Ovary (tissue), 3 donors: ENCODE measurements around the gene RPS24.

Source experiments
- CTCF ChIP-seq, 3 donors: fragments of 450-650 bp in 2 of 3; fragments of 200-600 bp in 1 of 3; IDR thresholded peaks; one replicate each; pipeline versions ENCODE4 v1.5.1 to v1.8.0; 2016 to 2022; ENCODE audit warnings: antibody characterized with exemption in 3 of 3, mild to moderate bottlenecking in 1 of 3
- EP300 ChIP-seq: sonication (generic); formaldehyde crosslinking; IDR thresholded peaks from one replicate; pipeline ENCODE4 v1.6.1; 2017; ENCODE audit warnings: antibody characterized with exemption
- donor health status: DM: no; HTN: no; CAD: no.

- TF ChIP-seq CTCF (IDR thresholded peaks at IDR 0.05) (no peak), EP300 (no peak)
Observed at GRCh38 chr10:77989081-77989724, 44.5 kb upstream of the RPS24 start.
